ENCODE measurements around the gene JDP2.

JDP2 gene

GRCh38 chr14:75491376-75491978 lies 63.7 kb downstream of the JDP2 start:
- FAIRE-seq: no peak

- no peak for FAIRE-seq
Observed at GRCh38 chr14:75492832-75493591, 65.2 kb downstream of the JDP2 start.

- no peak for FAIRE-seq
Observed at GRCh38 chr14:75493592-75494087, 65.8 kb downstream of the JDP2 start.

- FAIRE-seq: no peak
Observed at GRCh38 chr14:75494896-75495295, 67.1 kb downstream of the JDP2 start.

GRCh38 chr14:75495399-75495798 lies 67.6 kb downstream of the JDP2 start:
- no peak for FAIRE-seq

- no peak for FAIRE-seq
Observed at GRCh38 chr14:75495882-75496281, 68.1 kb downstream of the JDP2 start.

- FAIRE-seq: no peak
Observed at GRCh38 chr14:75496755-75497154, 68.9 kb downstream of the JDP2 start.

GRCh38 chr14:75497191-75497590 lies 69.4 kb downstream of the JDP2 start:
- no peak for FAIRE-seq

- FAIRE-seq: no peak
Observed at GRCh38 chr14:75497701-75498100, 69.9 kb downstream of the JDP2 start.

GRCh38 chr14:75499084-75499875 lies 71.5 kb downstream of the JDP2 start:
- FAIRE-seq: no peak

- FAIRE-seq: no peak
Observed at GRCh38 chr14:75501080-75501479, 73.3 kb downstream of the JDP2 start.

- FAIRE-seq: no peak
Observed at GRCh38 chr14:75504411-75504810, 76.6 kb downstream of the JDP2 start.

GRCh38 chr14:75506930-75507329 lies 79.1 kb downstream of the JDP2 start:
- no peak for FAIRE-seq

GRCh38 chr14:75510547-75510946 lies 82.7 kb downstream of the JDP2 start:
- FAIRE-seq: no peak

GRCh38 chr14:75511201-75511600 lies 83.4 kb downstream of the JDP2 start:
- no peak for FAIRE-seq

GRCh38 chr14:75513911-75514672 lies 86.3 kb downstream of the JDP2 start:
- FAIRE-seq: no peak

- FAIRE-seq: no peak
Observed at GRCh38 chr14:75514673-75515628, 87.1 kb downstream of the JDP2 start.

- no peak for FAIRE-seq
Observed at GRCh38 chr14:75515629-75515996, 87.8 kb downstream of the JDP2 start.

- FAIRE-seq: no peak
Observed at GRCh38 chr14:75518625-75519024, 90.8 kb downstream of the JDP2 start.

- FAIRE-seq: no peak
Observed at GRCh38 chr14:75519394-75519793, 91.6 kb downstream of the JDP2 start.

GRCh38 chr14:75519826-75520728 lies 92.3 kb downstream of the JDP2 start:
- no peak for FAIRE-seq

All from G401.6 (cell line).